HTR-8/SVneo (cell line): ENCODE measurements around the gene HID1.
"Not testable (repeated sequence)": the region's sequence is repeated elsewhere in the genome, so short reads cannot be mapped to it uniquely, and the experiment has no call there.

Experiments
- DNase-seq: peaks from one replicate; pipeline ENCODE4 v3.0.0; 2011; ENCODE audit warnings: low spot score, mixed read lengths; ENCODE audit not compliant: insufficient read length
- FAIRE-seq: peaks from 2 replicates; lab custom pipeline; 2011; peaks lifted over from hg19 to GRCh38; lab: Jason Lieb, UNC

The HID1 gene

GRCh38 chr17:74930535-74931036 lies 42.0 kb downstream of the HID1 start:
- FAIRE-seq = no peak

GRCh38 chr17:74928786-74929185 lies 43.8 kb downstream of the HID1 start:
- FAIRE-seq (no peak), DNase-seq (no peak)

More at GRCh38 chr17:74930535-74931036, 42.0 kb downstream of the HID1 start:
- no peak for DNase-seq

- FAIRE-seq = peak; percentile 4
These were observed 47.3 kb downstream of the HID1 start for GRCh38 chr17:74925242-74925641.

GRCh38 chr17:74924250-74924948 lies 48.2 kb downstream of the HID1 start, which contains the start of gene OTOP2:
Gene OTOP2, plus strand, starts transcription at chr17:74924273. Its CDS starts 360 bp downstream, at chr17:74924633.
- FAIRE-seq (peak; percentile 84), DNase-seq (no peak)

More at GRCh38 chr17:74925242-74925641, 47.3 kb downstream of the HID1 start:
- no peak for DNase-seq

GRCh38 chr17:74923538-74924249 lies 48.9 kb downstream of the HID1 start:
- peak; percentile 74 for DNase-seq
- FAIRE-seq = no peak

- peak; percentile 93 for DNase-seq
- peak; percentile 76 for FAIRE-seq
These were observed 49.6 kb downstream of the HID1 start, which contains the start of gene USH1G for GRCh38 chr17:74922694-74923537. Gene USH1G, minus strand, starts transcription at chr17:74923255. Its CDS starts 182 bp downstream, at chr17:74923073.

GRCh38 chr17:74922172-74922571 lies 50.4 kb downstream of the HID1 start:
- peak; percentile 54 for FAIRE-seq
- DNase-seq = no peak

- no peak for DNase-seq
- peak; percentile 13 for FAIRE-seq
These were observed 50.8 kb downstream of the HID1 start for GRCh38 chr17:74921769-74922168.

GRCh38 chr17:74921026-74921681 lies 51.4 kb downstream of the HID1 start:
- DNase-seq = no peak
- FAIRE-seq = peak; percentile 36

- FAIRE-seq (peak; percentile 46), DNase-seq (no peak)
These were observed 51.9 kb downstream of the HID1 start for GRCh38 chr17:74920642-74921025.

- DNase-seq (no peak), FAIRE-seq (no peak)
These were observed 52.3 kb downstream of the HID1 start for GRCh38 chr17:74920306-74920620.

GRCh38 chr17:74919440-74920305 lies 52.9 kb downstream of the HID1 start:
- DNase-seq = no peak
- FAIRE-seq = no peak

GRCh38 chr17:74918906-74919305 lies 53.7 kb downstream of the HID1 start:
- no peak for DNase-seq
- FAIRE-seq = no peak

- FAIRE-seq (no peak), DNase-seq (no peak)
These were observed 55.1 kb downstream of the HID1 start for GRCh38 chr17:74917430-74917829.

- DNase-seq (no peak), FAIRE-seq (peak; percentile 99)
These were observed 55.7 kb downstream of the HID1 start for GRCh38 chr17:74916851-74917199.

- DNase-seq = no peak
- FAIRE-seq = peak; percentile 66
These were observed 56.3 kb downstream of the HID1 start for GRCh38 chr17:74916136-74916850.

- not testable (repeated sequence) for FAIRE-seq, DNase-seq
These were observed 61.1 kb downstream of the HID1 start for GRCh38 chr17:74911423-74911822.

GRCh38 chr17:74909097-74909496 lies 63.5 kb downstream of the HID1 start:
- not testable (repeated sequence) for DNase-seq, FAIRE-seq
